GM20431 (cell line): ENCODE results near the gene AGO4.
"Not testable (repeated sequence)": the region's sequence is repeated elsewhere in the genome, so short reads cannot be mapped to it uniquely, and the experiment has no call there.

Experiments used
- in situ Hi-C: fragments of 300-500 bp; cut with MseI, MboI; formaldehyde crosslinking; loops from one replicate; pipeline ENCODE4 v1.15.0; 2020; ENCODE audit warnings: low sequenced_read_pairs; ENCODE audit not compliant: unreplicated experiment

The AGO4 gene

GRCh38 chr1:35857830-35858229 lies 50.0 kb downstream of the AGO4 start:
- in situ Hi-C loops, result no loop called here

GRCh38 chr1:35860696-35861095 lies 52.9 kb downstream of the AGO4 start:
- in situ Hi-C loops, result no loop called here

GRCh38 chr1:35863136-35863535 lies 55.3 kb downstream of the AGO4 start:
- in situ Hi-C loops, result no loop called here

GRCh38 chr1:35863881-35864625 lies 56.2 kb downstream of the AGO4 start:
- in situ Hi-C loops, result no loop called here

- in situ Hi-C loops, result no loop called here
Observed at GRCh38 chr1:35864813-35865212, 57.0 kb downstream of the AGO4 start.

DNA sequence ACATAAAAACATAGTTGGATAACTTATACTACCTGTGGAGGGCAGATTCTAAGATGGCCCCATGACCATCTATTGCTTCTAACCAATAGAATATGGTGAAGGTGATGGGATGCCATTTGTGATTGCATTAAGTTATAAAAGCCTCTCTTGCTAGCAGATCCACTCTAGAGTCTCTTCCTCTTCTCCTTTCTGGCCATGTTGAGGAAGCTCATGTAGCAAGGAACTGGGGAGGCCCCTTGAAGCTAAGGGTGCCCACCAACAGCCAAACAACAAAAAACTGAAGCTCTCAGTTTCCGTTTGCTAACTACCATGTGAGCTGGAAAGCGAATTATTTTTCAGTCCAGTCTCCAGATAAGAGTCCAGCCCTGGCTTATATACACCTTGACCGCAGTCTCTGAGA lies 59.2 kb downstream of the AGO4 start:
- in situ Hi-C loops, result no loop called here

DNA sequence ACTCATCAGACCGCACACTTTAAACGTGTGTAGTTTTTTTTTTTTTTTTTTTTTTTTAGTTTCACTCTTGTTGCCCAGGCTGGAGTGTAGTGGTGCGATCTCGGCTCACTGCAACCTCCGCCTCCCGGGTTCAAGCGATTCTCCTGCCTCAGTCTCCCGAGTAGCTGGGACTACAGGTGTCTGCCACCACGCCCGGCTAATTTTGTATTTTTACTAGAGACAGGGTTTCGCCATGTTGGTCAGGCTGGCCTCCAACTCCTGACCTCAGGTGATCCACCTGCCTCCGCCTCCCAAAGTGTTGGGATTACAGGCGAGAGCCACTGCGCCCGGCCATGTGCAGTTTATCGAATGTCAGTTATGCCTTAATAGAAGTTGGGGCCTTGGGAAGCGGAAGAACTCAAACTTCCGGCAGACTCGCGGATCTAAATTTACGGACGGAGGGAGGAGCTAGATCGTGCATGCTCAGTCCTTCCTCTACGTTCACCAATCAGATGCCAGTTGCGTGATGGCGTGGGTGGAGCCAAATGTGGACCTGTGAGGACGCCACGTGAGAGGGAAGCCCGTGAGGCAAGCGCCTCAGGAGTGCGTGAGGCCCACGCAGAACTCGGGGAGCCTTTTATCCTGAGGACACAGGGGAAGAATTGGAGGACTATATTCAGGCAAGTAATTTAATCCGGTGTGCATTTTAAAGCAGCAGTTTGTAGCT lies 61.6 kb downstream of the AGO4 start:
- in situ Hi-C loops, result not testable (repeated sequence)

- in situ Hi-C loops, result no loop called here
Observed at GRCh38 chr1:35870651-35871309, 63.0 kb downstream of the AGO4 start.

DNA sequence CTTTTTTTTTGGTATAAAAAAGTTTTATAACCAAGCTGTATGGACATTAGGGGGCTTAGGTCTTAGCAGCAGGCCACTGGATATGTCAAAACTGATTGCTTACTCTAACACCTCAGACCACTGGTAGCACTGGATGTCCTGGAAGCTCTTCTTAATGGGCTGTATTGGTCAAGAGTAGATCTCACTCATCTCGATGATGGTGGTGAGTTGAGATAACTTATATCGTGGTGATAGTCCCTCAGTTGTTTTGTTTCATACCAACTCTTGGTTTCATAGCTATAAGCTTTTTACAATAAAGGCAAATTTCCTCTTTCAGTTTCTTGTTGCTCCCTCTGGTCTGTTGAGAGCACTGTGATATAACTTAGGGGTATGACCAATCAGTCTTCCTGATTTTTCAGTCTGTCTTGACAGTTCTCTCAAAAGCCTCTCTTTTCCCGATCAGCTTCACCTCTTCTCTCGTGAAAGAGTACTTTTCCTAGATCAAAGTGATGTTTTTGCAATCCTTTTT lies 65.5 kb downstream of the AGO4 start:
- in situ Hi-C loops, result no loop called here

GRCh38 chr1:35874115-35874514 lies 66.3 kb downstream of the AGO4 start:
- in situ Hi-C loops, result not testable (repeated sequence)

GRCh38 chr1:35876988-35877387 lies 69.2 kb downstream of the AGO4 start:
- in situ Hi-C loops, result no loop called here

- in situ Hi-C loops, result no loop called here
Observed at GRCh38 chr1:35881850-35882273, 74.0 kb downstream of the AGO4 start.

- in situ Hi-C loops, result no loop called here
Observed at GRCh38 chr1:35882586-35882944, 74.7 kb downstream of the AGO4 start.

- in situ Hi-C loops, result no loop called here
Observed at GRCh38 chr1:35882945-35883634, 75.3 kb downstream of the AGO4 start, which contains the start of gene AGO1. TSS of gene AGO1 (plus strand) at chr1:35883209. CDS start at chr1:35883422, 213 bp downstream.

- in situ Hi-C loops, result no loop called here
Observed at GRCh38 chr1:35883635-35884101, 75.9 kb downstream of the AGO4 start.

DNA sequence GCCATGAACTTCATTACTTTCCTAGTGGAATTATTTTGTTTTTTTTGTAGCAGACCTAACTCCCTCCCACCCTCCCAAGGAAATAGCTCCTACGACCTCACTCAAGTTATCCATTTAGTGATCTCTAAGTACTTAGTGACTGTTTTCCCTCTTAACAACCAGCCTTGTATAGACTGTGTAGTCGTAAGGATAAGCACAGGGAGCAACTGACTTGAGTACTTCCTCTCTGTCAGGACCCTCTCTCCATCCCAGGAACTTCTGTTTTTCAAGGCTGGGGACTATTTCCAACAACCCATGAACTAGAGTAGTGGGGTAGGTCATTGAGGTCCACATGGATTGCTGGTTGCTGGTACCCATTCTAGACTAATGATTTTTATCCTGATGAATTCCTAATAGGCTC lies 77.1 kb downstream of the AGO4 start:
- in situ Hi-C loops, result no loop called here

GRCh38 chr1:35885961-35886558 lies 78.2 kb downstream of the AGO4 start:
- in situ Hi-C loops, result no loop called here

DNA sequence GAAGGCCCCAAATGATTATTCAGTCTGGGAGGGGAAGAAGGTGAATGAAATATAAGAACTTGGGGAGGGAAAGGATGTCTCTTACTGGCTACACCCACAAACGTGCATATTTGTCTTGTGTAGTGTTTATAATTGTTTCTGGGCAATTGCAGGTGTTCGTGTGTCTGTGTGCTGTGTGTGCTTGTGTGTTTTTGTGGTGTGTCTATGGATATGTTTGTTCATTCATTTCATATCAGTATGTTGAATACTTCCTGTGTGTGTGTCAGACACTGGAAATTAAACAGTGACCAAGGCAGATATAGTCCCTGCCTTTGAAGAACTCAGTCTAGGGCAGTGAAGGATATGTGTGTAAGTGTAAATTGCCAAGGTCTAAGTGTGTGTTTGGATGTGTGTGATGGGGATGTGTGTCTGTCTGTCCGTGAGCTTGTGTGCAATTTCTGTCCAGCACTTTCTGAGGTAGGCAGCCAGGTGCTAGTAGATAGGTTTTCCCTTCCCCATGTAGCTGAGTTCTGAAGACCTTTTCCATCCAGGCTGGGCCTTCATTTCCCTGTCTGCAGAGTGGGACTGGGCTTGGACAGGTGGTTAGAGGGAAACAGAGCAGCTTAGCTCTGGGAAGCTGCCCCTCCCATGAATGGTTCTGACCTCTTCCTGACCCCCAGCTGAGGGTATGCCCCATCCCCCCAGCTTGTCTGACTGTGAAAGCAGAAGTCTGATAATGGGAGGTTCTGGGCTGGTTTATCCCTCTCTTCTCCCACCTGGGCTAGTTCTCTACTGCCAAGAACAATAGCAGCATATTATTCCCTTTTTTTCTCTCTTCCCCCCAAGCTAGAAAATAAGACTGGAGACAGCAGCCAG lies 79.0 kb downstream of the AGO4 start:
- in situ Hi-C loops, result no loop called here

- in situ Hi-C loops, result no loop called here
Observed at GRCh38 chr1:35887508-35887907, 79.7 kb downstream of the AGO4 start.
